ENCODE data around the gene GNG13. TPM values are rescaled to one million over a fixed set of nuclear protein-coding genes. Genes with fewer than 3 reads are reported as not detected.

Gene GNG13
- total RNA-seq, 4 donors from 2014 or later = not detected

DNA sequence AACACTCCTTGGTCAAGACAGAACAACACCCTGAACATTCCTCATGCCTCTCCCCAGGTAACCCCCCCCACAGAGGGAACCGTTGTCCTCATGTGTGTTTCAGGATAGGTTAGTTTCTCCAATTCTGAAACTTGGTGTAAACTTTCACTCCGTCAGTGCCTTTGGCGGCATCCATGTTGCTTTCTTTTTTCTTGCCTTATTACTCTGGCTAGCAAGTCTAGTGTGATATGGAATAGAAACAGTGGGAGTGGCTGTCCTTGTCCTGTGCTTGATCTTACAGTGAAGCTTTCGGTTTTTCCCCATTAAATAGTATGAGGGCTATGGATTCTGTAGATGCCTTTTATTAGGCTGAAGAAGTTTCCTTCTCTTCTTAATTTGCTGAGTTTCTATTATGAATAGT is 35.7 kb upstream of the GNG13 start:
- Histone ChIP-seq H3K27ac (no peak overlapping the region), H3K4me1 (no peaks in the 10 kb centered on the region), H3K9me3 (peaks cover 0 to 3% of the 10 kb centered on the region in 2 donors), H3K36me3 (no peaks in the 10 kb centered on the region), H3K27me3 (peaks cover 0 to 3% of the 10 kb centered on the region in 2 donors), H3K4me3 (no peak overlapping the region)
- TF ChIP-seq POLR2A (IDR thresholded peaks at IDR 0.05) (no peak), CTCF (IDR thresholded peaks at IDR 0.05) (no peak)
- DNase-seq = no peak
- intact Hi-C loops (cut with DNase I; ENCODE audit: low total_unique reads) = no loop called here

- Histone ChIP-seq H3K9me3 (peaks cover 0 to 3% of the 10 kb centered on the region in 2 donors), H3K4me3 (no peak overlapping the region), H3K27ac (no peak overlapping the region), H3K36me3 (no peaks in the 10 kb centered on the region), H3K27me3 (peaks cover 0 to 3% of the 10 kb centered on the region in 2 donors), H3K4me1 (no peaks in the 10 kb centered on the region)
- DNase-seq = no peak
- no peak for TF ChIP-seq CTCF (IDR thresholded peaks at IDR 0.05)
- TF ChIP-seq POLR2A (IDR thresholded peaks at IDR 0.05) = no peak
- intact Hi-C loops (cut with DNase I; ENCODE audit: low total_unique reads) = no loop called here
Measured at GRCh38 chr16:835373-835772, 34.8 kb upstream of the GNG13 start.

- no peak overlapping the region for H3K4me3 ChIP-seq
- no peak overlapping the region for H3K27ac ChIP-seq
- TF ChIP-seq CTCF (IDR thresholded peaks at IDR 0.05) (no peak), POLR2A (IDR thresholded peaks at IDR 0.05) (no peak)
- DNase-seq = no peak
- intact Hi-C loops (cut with DNase I; ENCODE audit: low total_unique reads) = no loop called here
- no peaks in the 10 kb centered on the region for H3K4me1 ChIP-seq
- H3K9me3 ChIP-seq = peaks cover 0 to 3% of the 10 kb centered on the region in 2 donors
- H3K36me3 ChIP-seq = no peaks in the 10 kb centered on the region
- H3K27me3 ChIP-seq = peaks cover 0 to 3% of the 10 kb centered on the region in 2 donors
Measured at GRCh38 chr16:833411-833810, 32.9 kb upstream of the GNG13 start.

GRCh38 chr16:832652-833336 is 32.3 kb upstream of the GNG13 start:
- Histone ChIP-seq H3K9me3 (peaks cover 0 to 3% of the 10 kb centered on the region in 2 donors), H3K4me3 (no peak overlapping the region), H3K27me3 (no peaks in the 10 kb centered on the region), H3K4me1 (no peaks in the 10 kb centered on the region), H3K27ac (no peak overlapping the region), H3K36me3 (no peaks in the 10 kb centered on the region)
- no peak for DNase-seq
- intact Hi-C loops (cut with DNase I; ENCODE audit: low total_unique reads) = no loop called here
- TF ChIP-seq POLR2A (IDR thresholded peaks at IDR 0.05) = no peak
- TF ChIP-seq CTCF (IDR thresholded peaks at IDR 0.05) = no peak

GRCh38 chr16:831571-832413 is 31.3 kb upstream of the GNG13 start:
- no peaks in the 10 kb centered on the region for H3K27me3 ChIP-seq
- no peak for TF ChIP-seq CTCF (IDR thresholded peaks at IDR 0.05)
- TF ChIP-seq POLR2A (IDR thresholded peaks at IDR 0.05) = no peak
- no peak overlapping the region for H3K27ac ChIP-seq
- H3K9me3 ChIP-seq = peaks cover 0 to 2% of the 10 kb centered on the region in 2 donors
- H3K4me3 ChIP-seq = no peak overlapping the region
- intact Hi-C loops (cut with DNase I; ENCODE audit: low total_unique reads) = no loop called here
- H3K4me1 ChIP-seq = no peaks in the 10 kb centered on the region
- no peaks in the 10 kb centered on the region for H3K36me3 ChIP-seq
- no peak for DNase-seq
